A549 (cell line): Measurements from ENCODE around the gene FAM227B. TPM values are rescaled to one million over a fixed set of nuclear protein-coding genes. Genes with fewer than 3 reads are reported as not detected.
"Not testable (repeated sequence)": the region's sequence is repeated elsewhere in the genome, so short reads cannot be mapped to it uniquely, and the experiment has no call there.

ENCODE experiments used
- ATAC-seq, 2 experiments: fragments of 200-7000 bp in 1 of 2; fragments of >200 bp in 1 of 2; cut with Nextera tagmentation in 1 of 2; cut with Tn5 transposase in 1 of 2; 3 replicates each; pipeline versions ENCODE4 v1.8.0 to v1.9.1; 2018 to 2020; ENCODE audit warnings: mild to moderate bottlenecking in 1 of 2, moderate library complexity in 1 of 2
- CTCF ChIA-PET: fragments of 300-600 bp; sonication (Branson Sonifier 250); formaldehyde crosslinking; extraction: SDS; loops from one replicate; lab custom pipeline; 2021; ENCODE audit warnings: antibody characterized with exemption, inconsistent platforms; lab: Yijun Ruan, JAX
- POLR2A ChIA-PET: fragments of 350-600 bp; formaldehyde crosslinking; extraction: SDS; loops from one replicate; lab custom pipeline; 2021; ENCODE audit warnings: antibody characterized with exemption, inconsistent platforms; lab: Yijun Ruan, JAX
- DNase-seq, 2 experiments: peaks; one replicate each; pipeline versions ENCODE4 v3.0.0 to v3.0.0-alpha.2; 2011 to 2016; ENCODE audit warnings: low read depth in 1 of 2, low spot score in 1 of 2
- FAIRE-seq: peaks from 2 replicates; lab custom pipeline; 2011; peaks lifted over from hg19 to GRCh38; lab: Jason Lieb, UNC
- H3K27ac ChIP-seq, 2 experiments: fragments of >200 bp; sonication (Bioruptor Twin); formaldehyde crosslinking; 3 replicates each; pipeline ENCODE4 v1.5.1; 2016 to 2017
- H3K4me1 ChIP-seq: fragments of >200 bp; sonication (Bioruptor Twin); formaldehyde crosslinking; 3 replicates; pipeline ENCODE4 v1.6.1; 2016
- H3K4me2 ChIP-seq: fragments of >200 bp; sonication (Bioruptor Twin); formaldehyde crosslinking; 3 replicates; pipeline ENCODE4 v1.6.1; 2016
- H3K4me3 ChIP-seq: fragments of >200 bp; sonication (Bioruptor Twin); formaldehyde crosslinking; 3 replicates; pipeline ENCODE4 v1.5.1; 2016
- H3K9me3 ChIP-seq: fragments of >200 bp; sonication (Bioruptor Twin); formaldehyde crosslinking; 3 replicates; pipeline ENCODE4 v1.6.1; 2016
- CBX2 ChIP-seq: fragments of 200-600 bp; sonication (generic); IDR thresholded peaks from 2 replicates; pipeline ENCODE4 v1.6.1; 2016; ENCODE audit warnings: low read depth, mild to moderate bottlenecking, borderline replicate concordance
- EP300 ChIP-seq, 2 experiments: fragments of >200 bp; sonication (Bioruptor Twin); formaldehyde crosslinking; IDR thresholded peaks; 2 replicates in 1 of 2; 3 replicates in 1 of 2; pipeline ENCODE4 v1.6.1; 2016 to 2017
- FOSB ChIP-seq: fragments of 250-450 bp; sonication (Bioruptor Pico); IDR thresholded peaks from 2 replicates; pipeline ENCODE4 v1.5.0; 2020; ENCODE audit warnings: mild to moderate bottlenecking, moderate library complexity
- FOXS1 ChIP-seq: fragments of 250-450 bp; sonication (Bioruptor Pico); IDR thresholded peaks from 2 replicates; pipeline ENCODE4 v1.5.0; 2020; ENCODE audit warnings: mild to moderate bottlenecking, moderate library complexity
- NFE2L2 ChIP-seq: fragments of 150-350 bp; conservative IDR thresholded peaks from 2 replicates; pipeline ENCODE4 v1.6.1; 2014; ENCODE audit warnings: low read length
- NR3C1 ChIP-seq: fragments of >200 bp; sonication (Bioruptor Twin); formaldehyde crosslinking; IDR thresholded peaks from 3 replicates; pipeline ENCODE4 v1.6.1; 2017
- TFCP2L1 ChIP-seq: fragments of 250-450 bp; sonication (Bioruptor Pico); IDR thresholded peaks from 2 replicates; pipeline ENCODE4 v1.5.0; 2021; ENCODE audit warnings: mild to moderate bottlenecking
- ZSCAN20 ChIP-seq: fragments of 250-450 bp; sonication (Bioruptor Pico); IDR thresholded peaks from 2 replicates; pipeline ENCODE4 v1.8.0; 2022; ENCODE audit warnings: mild to moderate bottlenecking, moderate library complexity
- WGBS: methylation state at CpG from one replicate; pipeline ENCODE4 v1.1.6; 2017; ENCODE audit errors: missing lambda C conversion rate; 5-methylcytosine and 5-hydroxymethylcytosine counted together
- polyA plus RNA-seq, 4 experiments: library from polyadenylated mRNA; depleted of rRNA in 3 of 4; stranded (reverse); fragments of >200 nt; fragmentation: RNase III in 1 of 4; extraction: RNeasy Plus Mini Kit Qiagen cat#74134 plus additional on column Dnase treatment in 1 of 4; gene quantifications; 2 replicates in 3 of 4; 3 replicates in 1 of 4; pipeline ENCODE4 v1.2.3, GENCODE V29; 2011 to 2017
- TF ChIP-seq, protein P1 (sequence below): IDR thresholded peaks from 2 replicates; pipeline ENCODE4 v1.6.1; 2012
- TF ChIP-seq, protein P2 (sequence below): fragments of 250-450 bp; sonication (Bioruptor Pico); IDR thresholded peaks from 2 replicates; pipeline ENCODE4 v1.5.0; 2020; ENCODE audit warnings: low read depth, mild to moderate bottlenecking, moderate library complexity
- TF ChIP-seq, protein P3 (sequence below): fragments of >200 bp; sonication (Bioruptor Twin); formaldehyde crosslinking; IDR thresholded peaks from 3 replicates; pipeline ENCODE4 v1.6.1; 2016
- TF ChIP-seq, protein P4 (sequence below): fragments of >200 bp; sonication (Bioruptor Twin); formaldehyde crosslinking; IDR thresholded peaks from 3 replicates; pipeline ENCODE4 v1.5.1; 2016
- TF ChIP-seq, protein P5 (sequence below): fragments of 250-450 bp; sonication (Bioruptor Pico); IDR thresholded peaks from 2 replicates; pipeline ENCODE4 v1.5.0; 2021; ENCODE audit warnings: mild to moderate bottlenecking, moderate library complexity, borderline replicate concordance

FAM227B gene
- polyA plus RNA-seq, 2 of the 4 experiments (the other 2 are of a cell fraction): 1.9 to 3.7 TPM

DNA sequence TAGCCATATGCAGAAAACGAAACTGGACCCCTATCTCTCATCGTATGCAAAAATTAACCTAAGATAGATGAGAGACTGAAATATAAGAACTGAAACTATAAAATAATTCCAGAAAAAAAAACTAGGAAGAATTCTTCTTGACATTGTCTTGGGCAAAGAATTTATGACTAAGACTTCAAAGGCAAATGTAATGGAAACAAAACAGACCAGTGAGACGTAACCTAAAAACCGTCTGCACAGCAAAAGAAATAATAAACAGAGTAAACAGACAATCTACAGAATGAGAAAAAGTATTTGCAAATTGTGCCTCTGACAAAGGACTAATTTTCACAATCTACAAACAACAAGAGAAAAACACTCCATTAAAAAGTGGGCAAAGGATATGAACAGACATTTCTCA lies 92.3 kb downstream of the FAM227B start:
- DNase-seq (no peak), ATAC-seq (no peak), FAIRE-seq (no peak)
- no peaks in the 10 kb centered on the region for H3K4me1 ChIP-seq
- POLR2A ChIA-PET: no interaction called here
- CTCF ChIA-PET: no interaction called here
- TF ChIP-seq TFCP2L1 (CRISPR knock-in tag) (no peak), FOSB (CRISPR knock-in tag) (no peak), NFE2L2 (no peak)
- TF ChIP-seq, protein P1, sequence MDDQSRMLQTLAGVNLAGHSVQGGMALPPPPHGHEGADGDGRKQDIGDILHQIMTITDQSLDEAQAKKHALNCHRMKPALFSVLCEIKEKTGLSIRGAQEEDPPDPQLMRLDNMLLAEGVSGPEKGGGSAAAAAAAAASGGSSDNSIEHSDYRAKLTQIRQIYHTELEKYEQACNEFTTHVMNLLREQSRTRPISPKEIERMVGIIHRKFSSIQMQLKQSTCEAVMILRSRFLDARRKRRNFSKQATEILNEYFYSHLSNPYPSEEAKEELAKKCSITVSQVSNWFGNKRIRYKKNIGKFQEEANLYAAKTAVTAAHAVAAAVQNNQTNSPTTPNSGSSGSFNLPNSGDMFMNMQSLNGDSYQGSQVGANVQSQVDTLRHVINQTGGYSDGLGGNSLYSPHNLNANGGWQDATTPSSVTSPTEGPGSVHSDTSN: no peak
- 15% methylated on average over 4 of the region's 4 CpGs for WGBS
- H3K4me3 ChIP-seq: no peak overlapping the region
- H3K4me2 ChIP-seq: no peak overlapping the region
- H3K9me3 ChIP-seq: no peaks in the 10 kb centered on the region
- H3K27ac ChIP-seq: no peak overlapping the region

DNA sequence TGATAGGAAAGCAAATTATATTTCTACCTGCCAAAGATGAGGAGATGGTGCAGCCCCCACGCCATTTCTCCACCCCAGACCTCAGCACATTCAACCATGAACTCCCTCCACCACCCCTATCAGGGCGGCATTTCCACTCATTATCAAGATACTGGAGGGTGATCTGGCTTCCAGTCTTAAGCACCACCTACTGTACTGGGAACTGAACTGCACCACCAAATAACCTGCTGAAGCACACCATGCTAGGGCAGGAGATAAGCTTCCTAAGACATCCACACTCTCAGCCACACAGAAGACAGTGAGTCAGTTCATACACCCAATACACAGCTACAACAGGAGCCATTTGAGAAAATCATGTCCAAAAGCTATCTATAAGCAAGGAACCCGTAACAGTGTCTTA lies 98.8 kb downstream of the FAM227B start:
- ChIA-PET POLR2A (no interaction called here), CTCF (no interaction called here)
- DNase-seq: peak in 1 of 2 experiments; percentile 5

DNA sequence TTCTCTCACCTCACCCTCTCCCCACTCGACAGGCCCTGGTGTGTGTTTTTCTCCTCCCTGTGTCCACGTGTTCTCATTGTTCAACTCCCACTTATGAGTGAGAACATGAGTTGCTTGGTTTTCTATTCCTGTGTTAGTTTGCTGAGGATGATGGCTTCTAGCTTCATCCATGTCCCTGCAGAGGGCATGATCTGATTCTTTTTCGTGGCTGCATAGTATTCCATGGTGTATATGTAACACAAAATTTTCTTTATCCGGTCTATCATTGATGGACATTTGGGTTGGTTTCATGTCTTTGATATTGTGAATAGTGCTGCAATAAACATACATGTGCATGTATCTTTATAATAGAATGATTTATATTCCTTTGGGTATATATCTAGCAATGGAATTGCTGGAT lies 107.9 kb downstream of the FAM227B start:
- H3K27ac ChIP-seq, ATAC-seq, H3K9me3 ChIP-seq, CTCF ChIA-PET, FAIRE-seq, H3K4me1 ChIP-seq, POLR2A ChIA-PET, H3K4me3 ChIP-seq, DNase-seq, H3K4me2 ChIP-seq: not testable (repeated sequence)
- 9% methylated on average over 4 of the region's 4 CpGs for WGBS

More for the DNA sequence above, 98.8 kb downstream of the FAM227B start:
- Histone ChIP-seq H3K4me1 (no peaks in the 10 kb centered on the region), H3K4me2 (no peak overlapping the region), H3K27ac (no peak overlapping the region), H3K9me3 (no peaks in the 10 kb centered on the region), H3K4me3 (no peak overlapping the region)
- WGBS: 23% methylated on average over 2 of the region's 3 CpGs
- TF ChIP-seq, protein P2, sequence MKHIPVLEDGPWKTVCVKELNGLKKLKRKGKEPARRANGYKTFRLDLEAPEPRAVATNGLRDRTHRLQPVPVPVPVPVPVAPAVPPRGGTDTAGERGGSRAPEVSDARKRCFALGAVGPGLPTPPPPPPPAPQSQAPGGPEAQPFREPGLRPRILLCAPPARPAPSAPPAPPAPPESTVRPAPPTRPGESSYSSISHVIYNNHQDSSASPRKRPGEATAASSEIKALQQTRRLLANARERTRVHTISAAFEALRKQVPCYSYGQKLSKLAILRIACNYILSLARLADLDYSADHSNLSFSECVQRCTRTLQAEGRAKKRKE (CRISPR knock-in tag): no peak
- TF ChIP-seq NR3C1 (no peak), FOSB (CRISPR knock-in tag) (no peak), FOXS1 (CRISPR knock-in tag) (no peak), ZSCAN20 (no peak), CBX2 (no peak), EP300 (IDR thresholded peaks at IDR 0.05) (no peak)
- TF ChIP-seq, protein P3, sequence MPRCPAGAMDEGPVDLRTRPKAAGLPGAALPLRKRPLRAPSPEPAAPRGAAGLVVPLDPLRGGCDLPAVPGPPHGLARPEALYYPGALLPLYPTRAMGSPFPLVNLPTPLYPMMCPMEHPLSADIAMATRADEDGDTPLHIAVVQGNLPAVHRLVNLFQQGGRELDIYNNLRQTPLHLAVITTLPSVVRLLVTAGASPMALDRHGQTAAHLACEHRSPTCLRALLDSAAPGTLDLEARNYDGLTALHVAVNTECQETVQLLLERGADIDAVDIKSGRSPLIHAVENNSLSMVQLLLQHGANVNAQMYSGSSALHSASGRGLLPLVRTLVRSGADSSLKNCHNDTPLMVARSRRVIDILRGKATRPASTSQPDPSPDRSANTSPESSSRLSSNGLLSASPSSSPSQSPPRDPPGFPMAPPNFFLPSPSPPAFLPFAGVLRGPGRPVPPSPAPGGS: no peak
- TF ChIP-seq, protein P4, sequence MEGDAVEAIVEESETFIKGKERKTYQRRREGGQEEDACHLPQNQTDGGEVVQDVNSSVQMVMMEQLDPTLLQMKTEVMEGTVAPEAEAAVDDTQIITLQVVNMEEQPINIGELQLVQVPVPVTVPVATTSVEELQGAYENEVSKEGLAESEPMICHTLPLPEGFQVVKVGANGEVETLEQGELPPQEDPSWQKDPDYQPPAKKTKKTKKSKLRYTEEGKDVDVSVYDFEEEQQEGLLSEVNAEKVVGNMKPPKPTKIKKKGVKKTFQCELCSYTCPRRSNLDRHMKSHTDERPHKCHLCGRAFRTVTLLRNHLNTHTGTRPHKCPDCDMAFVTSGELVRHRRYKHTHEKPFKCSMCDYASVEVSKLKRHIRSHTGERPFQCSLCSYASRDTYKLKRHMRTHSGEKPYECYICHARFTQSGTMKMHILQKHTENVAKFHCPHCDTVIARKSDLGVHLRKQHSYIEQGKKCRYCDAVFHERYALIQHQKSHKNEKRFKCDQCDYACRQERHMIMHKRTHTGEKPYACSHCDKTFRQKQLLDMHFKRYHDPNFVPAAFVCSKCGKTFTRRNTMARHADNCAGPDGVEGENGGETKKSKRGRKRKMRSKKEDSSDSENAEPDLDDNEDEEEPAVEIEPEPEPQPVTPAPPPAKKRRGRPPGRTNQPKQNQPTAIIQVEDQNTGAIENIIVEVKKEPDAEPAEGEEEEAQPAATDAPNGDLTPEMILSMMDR: no peak
- TF ChIP-seq, protein P5, sequence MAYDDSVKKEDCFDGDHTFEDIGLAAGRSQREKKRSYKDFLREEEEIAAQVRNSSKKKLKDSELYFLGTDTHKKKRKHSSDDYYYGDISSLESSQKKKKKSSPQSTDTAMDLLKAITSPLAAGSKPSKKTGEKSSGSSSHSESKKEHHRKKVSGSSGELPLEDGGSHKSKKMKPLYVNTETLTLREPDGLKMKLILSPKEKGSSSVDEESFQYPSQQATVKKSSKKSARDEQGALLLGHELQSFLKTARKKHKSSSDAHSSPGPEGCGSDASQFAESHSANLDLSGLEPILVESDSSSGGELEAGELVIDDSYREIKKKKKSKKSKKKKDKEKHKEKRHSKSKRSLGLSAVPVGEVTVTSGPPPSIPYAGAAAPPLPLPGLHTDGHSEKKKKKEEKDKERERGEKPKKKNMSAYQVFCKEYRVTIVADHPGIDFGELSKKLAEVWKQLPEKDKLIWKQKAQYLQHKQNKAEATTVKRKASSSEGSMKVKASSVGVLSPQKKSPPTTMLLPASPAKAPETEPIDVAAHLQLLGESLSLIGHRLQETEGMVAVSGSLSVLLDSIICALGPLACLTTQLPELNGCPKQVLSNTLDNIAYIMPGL: no peak
- FAIRE-seq: no peak
- peak in 1 of 2 experiments; percentile 28; a peak in 1 of 6 replicates for ATAC-seq
